GM12878 (cell line): ENCODE measurements around the gene ABCB10. TPM values are rescaled to one million over a fixed set of nuclear protein-coding genes. Genes with fewer than 3 reads are reported as not detected.

Experiments used
- EED ChIP-seq: sonication (generic); IDR thresholded peaks from 2 replicates; pipeline ENCODE4 v1.6.1; 2016; ENCODE audit warnings: antibody characterized with exemption, low read depth
- EZH2 ChIP-seq: IDR thresholded peaks from 2 replicates; pipeline ENCODE4 v1.6.1; 2012; ENCODE audit warnings: low read depth, mild to moderate bottlenecking, control low read depth, inconsistent platforms, low read length, borderline replicate concordance; ENCODE audit not compliant: control insufficient read depth
- GABPA ChIP-seq: IDR thresholded peaks from 2 replicates; pipeline ENCODE4 v1.6.1; 2014; ENCODE audit warnings: antibody characterized with exemption, low read depth, mild to moderate bottlenecking, inconsistent platforms
- LARP7 ChIP-seq: fragments of 450-650 bp; IDR thresholded peaks from 2 replicates; pipeline ENCODE4 v1.6.1; 2017; ENCODE audit warnings: mild to moderate bottlenecking
- MYC ChIP-seq: IDR thresholded peaks from 2 replicates; pipeline ENCODE4 v1.6.1; 2011; ENCODE audit warnings: mild to moderate bottlenecking, low read length, moderate library complexity, inconsistent platforms; ENCODE audit not compliant: insufficient read depth, insufficient replicate concordance, insufficient read length, severe bottlenecking
- POU2F2 ChIP-seq: IDR thresholded peaks from 3 replicates; pipeline ENCODE4 v1.6.1; 2011; ENCODE audit warnings: low read depth, mild to moderate bottlenecking, low read length, borderline replicate concordance
- SRF ChIP-seq, 2 experiments: IDR thresholded peaks; 2 replicates each; pipeline ENCODE4 v1.6.1; 2011; ENCODE audit warnings: low read depth in 2 of 2, low read length in 2 of 2, mild to moderate bottlenecking in 1 of 2, moderate library complexity in 1 of 2
- ZNF207 ChIP-seq: fragments of 450-650 bp; IDR thresholded peaks from 2 replicates; pipeline ENCODE4 v1.6.1; 2014; ENCODE audit warnings: antibody characterized with exemption, mild to moderate bottlenecking, borderline replicate concordance
- polyA plus RNA-seq, 11 experiments: library from polyadenylated mRNA; depleted of rRNA in 4 of 11; unstranded in 6 of 11; stranded (reverse) in 5 of 11; fragments of >200 nt; fragmentation: Nextera tagmentation in 4 of 11; fragmentation: Illumina TruSeq in 1 of 11; extraction: Ambion mirVana in 4 of 11; extraction: Trizol in 1 of 11; gene quantifications; 1 replicate in 1 of 11; 2 replicates in 10 of 11; pipeline versions ENCODE4 v1.2.1 to v1.2.3, GENCODE V29; 2011 to 2016; ENCODE audit warnings: inconsistent platforms in 2 of 11, missing spikeins in 2 of 11, low read depth in 1 of 11
- total RNA-seq, 4 experiments: library from RNA; depleted of rRNA in 3 of 4; stranded (reverse); fragments of >200 nt in 3 of 4; fragmentation: Illumina TruSeq in 1 of 4; extraction: Trizol in 1 of 4; gene quantifications; 2 replicates each; pipeline versions ENCODE4 v1.2.1 to v1.2.3, GENCODE V29; 2013 to 2021
- TF ChIP-seq, protein P1 (sequence below): fragments of 450-650 bp; IDR thresholded peaks from 2 replicates; pipeline ENCODE4 v1.6.1; 2017; ENCODE audit warnings: mild to moderate bottlenecking, moderate library complexity
- TF ChIP-seq, protein P2 (sequence below): fragments of 450-650 bp; formaldehyde crosslinking; IDR thresholded peaks from 2 replicates; pipeline ENCODE4 v1.4.0; 2022; ENCODE audit warnings: mild to moderate bottlenecking, moderate library complexity
- TF ChIP-seq, protein P3 (sequence below): fragments of 450-650 bp; IDR thresholded peaks from 2 replicates; pipeline ENCODE4 v1.6.1; 2017; ENCODE audit warnings: mild to moderate bottlenecking, moderate library complexity
- TF ChIP-seq, protein P4 (sequence below), 3 experiments: IDR thresholded peaks in 2 of 3; conservative IDR thresholded peaks in 1 of 3; 2 replicates each; pipeline ENCODE4 v1.5.1; 2011; ENCODE audit warnings: low read depth in 3 of 3, low read length in 3 of 3, mild to moderate bottlenecking in 3 of 3, control low read depth in 2 of 3, moderate library complexity in 2 of 3, inconsistent platforms in 1 of 3, mixed read lengths in 1 of 3; ENCODE audit not compliant: control insufficient read depth in 2 of 3, insufficient read depth in 1 of 3; ENCODE audit errors: extremely low read depth in 1 of 3

Gene ABCB10
- total and polyA plus RNA-seq, 10 of the 15 experiments (the other 5 are each of a cell fraction or from before 2014, with no cell fraction given), result 8.0 to 30.5 (median 16.7) TPM

DNA sequence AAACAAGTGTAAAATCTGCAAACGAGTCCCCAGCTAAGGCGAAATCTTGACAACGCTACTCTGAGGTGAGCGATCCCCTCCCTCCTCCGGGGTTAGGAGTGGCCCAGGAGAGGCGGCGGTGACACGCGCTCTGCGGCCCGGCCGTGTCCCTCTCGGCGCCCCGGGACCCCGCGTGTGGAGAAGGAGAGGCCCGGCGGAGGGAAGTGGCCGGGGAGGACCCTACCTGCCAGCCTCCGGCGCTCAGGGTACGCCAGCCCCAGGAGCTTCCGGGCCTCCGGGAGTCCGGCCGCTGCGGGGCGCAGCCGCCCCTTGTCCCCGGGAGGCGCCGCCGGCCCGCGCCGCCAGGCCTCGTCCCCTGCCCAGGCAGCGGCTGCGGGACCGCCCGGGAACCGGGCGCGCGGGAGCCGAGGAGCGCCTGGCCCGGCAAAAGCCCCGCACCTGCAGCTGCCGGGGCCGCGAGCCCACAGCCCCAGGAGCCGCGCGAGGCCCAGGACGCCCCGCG, 543 bp downstream of the ABCB10 start (continued):
- TF ChIP-seq, protein P1, sequence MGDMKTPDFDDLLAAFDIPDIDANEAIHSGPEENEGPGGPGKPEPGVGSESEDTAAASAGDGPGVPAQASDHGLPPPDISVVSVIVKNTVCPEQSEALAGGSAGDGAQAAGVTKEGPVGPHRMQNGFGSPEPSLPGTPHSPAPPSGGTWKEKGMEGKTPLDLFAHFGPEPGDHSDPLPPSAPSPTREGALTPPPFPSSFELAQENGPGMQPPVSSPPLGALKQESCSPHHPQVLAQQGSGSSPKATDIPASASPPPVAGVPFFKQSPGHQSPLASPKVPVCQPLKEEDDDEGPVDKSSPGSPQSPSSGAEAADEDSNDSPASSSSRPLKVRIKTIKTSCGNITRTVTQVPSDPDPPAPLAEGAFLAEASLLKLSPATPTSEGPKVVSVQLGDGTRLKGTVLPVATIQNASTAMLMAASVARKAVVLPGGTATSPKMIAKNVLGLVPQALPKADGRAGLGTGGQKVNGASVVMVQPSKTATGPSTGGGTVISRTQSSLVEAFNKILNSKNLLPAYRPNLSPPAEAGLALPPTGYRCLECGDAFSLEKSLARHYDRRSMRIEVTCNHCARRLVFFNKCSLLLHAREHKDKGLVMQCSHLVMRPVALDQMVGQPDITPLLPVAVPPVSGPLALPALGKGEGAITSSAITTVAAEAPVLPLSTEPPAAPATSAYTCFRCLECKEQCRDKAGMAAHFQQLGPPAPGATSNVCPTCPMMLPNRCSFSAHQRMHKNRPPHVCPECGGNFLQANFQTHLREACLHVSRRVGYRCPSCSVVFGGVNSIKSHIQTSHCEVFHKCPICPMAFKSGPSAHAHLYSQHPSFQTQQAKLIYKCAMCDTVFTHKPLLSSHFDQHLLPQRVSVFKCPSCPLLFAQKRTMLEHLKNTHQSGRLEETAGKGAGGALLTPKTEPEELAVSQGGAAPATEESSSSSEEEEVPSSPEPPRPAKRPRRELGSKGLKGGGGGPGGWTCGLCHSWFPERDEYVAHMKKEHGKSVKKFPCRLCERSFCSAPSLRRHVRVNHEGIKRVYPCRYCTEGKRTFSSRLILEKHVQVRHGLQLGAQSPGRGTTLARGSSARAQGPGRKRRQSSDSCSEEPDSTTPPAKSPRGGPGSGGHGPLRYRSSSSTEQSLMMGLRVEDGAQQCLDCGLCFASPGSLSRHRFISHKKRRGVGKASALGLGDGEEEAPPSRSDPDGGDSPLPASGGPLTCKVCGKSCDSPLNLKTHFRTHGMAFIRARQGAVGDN, result no peak
- TF ChIP-seq, protein P2, sequence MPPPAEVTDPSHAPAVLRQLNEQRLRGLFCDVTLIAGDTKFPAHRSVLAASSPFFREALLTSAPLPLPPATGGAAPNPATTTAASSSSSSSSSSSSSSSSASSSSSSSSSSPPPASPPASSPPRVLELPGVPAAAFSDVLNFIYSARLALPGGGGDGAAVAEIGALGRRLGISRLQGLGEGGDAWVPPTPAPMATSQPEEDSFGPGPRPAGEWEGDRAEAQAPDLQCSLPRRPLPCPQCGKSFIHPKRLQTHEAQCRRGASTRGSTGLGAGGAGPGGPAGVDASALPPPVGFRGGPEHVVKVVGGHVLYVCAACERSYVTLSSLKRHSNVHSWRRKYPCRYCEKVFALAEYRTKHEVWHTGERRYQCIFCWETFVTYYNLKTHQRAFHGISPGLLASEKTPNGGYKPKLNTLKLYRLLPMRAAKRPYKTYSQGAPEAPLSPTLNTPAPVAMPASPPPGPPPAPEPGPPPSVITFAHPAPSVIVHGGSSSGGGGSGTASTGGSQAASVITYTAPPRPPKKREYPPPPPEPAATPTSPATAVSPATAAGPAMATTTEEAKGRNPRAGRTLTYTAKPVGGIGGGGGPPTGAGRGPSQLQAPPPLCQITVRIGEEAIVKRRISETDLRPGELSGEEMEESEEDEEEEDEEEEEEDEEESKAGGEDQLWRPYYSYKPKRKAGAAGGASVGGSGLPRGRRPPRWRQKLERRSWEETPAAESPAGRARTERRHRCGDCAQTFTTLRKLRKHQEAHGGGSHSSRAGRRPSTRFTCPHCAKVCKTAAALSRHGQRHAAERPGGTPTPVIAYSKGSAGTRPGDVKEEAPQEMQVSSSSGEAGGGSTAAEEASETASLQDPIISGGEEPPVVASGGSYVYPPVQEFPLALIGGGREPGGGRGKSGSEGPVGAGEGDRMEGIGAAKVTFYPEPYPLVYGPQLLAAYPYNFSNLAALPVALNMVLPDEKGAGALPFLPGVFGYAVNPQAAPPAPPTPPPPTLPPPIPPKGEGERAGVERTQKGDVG (CRISPR knock-in tag), result no peak
- TF ChIP-seq, protein P3, sequence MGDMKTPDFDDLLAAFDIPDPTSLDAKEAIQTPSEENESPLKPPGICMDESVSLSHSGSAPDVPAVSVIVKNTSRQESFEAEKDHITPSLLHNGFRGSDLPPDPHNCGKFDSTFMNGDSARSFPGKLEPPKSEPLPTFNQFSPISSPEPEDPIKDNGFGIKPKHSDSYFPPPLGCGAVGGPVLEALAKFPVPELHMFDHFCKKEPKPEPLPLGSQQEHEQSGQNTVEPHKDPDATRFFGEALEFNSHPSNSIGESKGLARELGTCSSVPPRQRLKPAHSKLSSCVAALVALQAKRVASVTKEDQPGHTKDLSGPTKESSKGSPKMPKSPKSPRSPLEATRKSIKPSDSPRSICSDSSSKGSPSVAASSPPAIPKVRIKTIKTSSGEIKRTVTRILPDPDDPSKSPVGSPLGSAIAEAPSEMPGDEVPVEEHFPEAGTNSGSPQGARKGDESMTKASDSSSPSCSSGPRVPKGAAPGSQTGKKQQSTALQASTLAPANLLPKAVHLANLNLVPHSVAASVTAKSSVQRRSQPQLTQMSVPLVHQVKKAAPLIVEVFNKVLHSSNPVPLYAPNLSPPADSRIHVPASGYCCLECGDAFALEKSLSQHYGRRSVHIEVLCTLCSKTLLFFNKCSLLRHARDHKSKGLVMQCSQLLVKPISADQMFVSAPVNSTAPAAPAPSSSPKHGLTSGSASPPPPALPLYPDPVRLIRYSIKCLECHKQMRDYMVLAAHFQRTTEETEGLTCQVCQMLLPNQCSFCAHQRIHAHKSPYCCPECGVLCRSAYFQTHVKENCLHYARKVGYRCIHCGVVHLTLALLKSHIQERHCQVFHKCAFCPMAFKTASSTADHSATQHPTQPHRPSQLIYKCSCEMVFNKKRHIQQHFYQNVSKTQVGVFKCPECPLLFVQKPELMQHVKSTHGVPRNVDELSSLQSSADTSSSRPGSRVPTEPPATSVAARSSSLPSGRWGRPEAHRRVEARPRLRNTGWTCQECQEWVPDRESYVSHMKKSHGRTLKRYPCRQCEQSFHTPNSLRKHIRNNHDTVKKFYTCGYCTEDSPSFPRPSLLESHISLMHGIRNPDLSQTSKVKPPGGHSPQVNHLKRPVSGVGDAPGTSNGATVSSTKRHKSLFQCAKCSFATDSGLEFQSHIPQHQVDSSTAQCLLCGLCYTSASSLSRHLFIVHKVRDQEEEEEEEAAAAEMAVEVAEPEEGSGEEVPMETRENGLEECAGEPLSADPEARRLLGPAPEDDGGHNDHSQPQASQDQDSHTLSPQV, result no peak
- TF ChIP-seq GABPA (no peak), LARP7 (peak; percentile 56), ZNF207 (no peak), EED (no peak), POU2F2 (0 out of 3 replicates have a peak, but pooled peaks have one; percentile 14), EZH2 (no peak), SRF (IDR thresholded peaks at IDR 0.05; ENCODE audit: low read depth in 2 of 2, low read length in 2 of 2) (no peak), MYC (no peak)
- TF ChIP-seq, protein P4, sequence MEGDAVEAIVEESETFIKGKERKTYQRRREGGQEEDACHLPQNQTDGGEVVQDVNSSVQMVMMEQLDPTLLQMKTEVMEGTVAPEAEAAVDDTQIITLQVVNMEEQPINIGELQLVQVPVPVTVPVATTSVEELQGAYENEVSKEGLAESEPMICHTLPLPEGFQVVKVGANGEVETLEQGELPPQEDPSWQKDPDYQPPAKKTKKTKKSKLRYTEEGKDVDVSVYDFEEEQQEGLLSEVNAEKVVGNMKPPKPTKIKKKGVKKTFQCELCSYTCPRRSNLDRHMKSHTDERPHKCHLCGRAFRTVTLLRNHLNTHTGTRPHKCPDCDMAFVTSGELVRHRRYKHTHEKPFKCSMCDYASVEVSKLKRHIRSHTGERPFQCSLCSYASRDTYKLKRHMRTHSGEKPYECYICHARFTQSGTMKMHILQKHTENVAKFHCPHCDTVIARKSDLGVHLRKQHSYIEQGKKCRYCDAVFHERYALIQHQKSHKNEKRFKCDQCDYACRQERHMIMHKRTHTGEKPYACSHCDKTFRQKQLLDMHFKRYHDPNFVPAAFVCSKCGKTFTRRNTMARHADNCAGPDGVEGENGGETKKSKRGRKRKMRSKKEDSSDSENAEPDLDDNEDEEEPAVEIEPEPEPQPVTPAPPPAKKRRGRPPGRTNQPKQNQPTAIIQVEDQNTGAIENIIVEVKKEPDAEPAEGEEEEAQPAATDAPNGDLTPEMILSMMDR (IDR thresholded peaks at IDR 0.05 in 2 of 3, conservative IDR thresholded peaks at IDR 0.05 in 1 of 3; ENCODE audit: control insufficient read depth in 2 of 3, extremely low read depth in 1 of 3, insufficient read depth in 1 of 3, low read depth in 3 of 3, low read length in 3 of 3), result peak in 1 of 3 experiments; percentile 45; a peak in 2 of 6 replicates
